Breast epithelium (tissue), 4 donors: ENCODE results near the gene PPP4R4. TPM values are rescaled to one million over a fixed set of nuclear protein-coding genes. Genes with fewer than 3 reads are reported as not detected.

Source experiments
- DNase-seq, 2 donors: peaks; one replicate each; pipeline ENCODE4 v3.0.0-alpha.2; 2019; ENCODE audit warnings: low spot score in 2 of 2
- H3K27ac ChIP-seq, 2 donors: fragments of 200-600 bp; sonication (generic) in 1 of 2; one replicate each; pipeline ENCODE4 v1.5.1; 2016 to 2019; ENCODE audit warnings: mild to moderate bottlenecking in 1 of 2
- H3K27me3 ChIP-seq, 2 donors: fragments of 200-600 bp; sonication (generic) in 1 of 2; one replicate each; pipeline versions ENCODE4 v1.5.1 to v1.6.0; 2017 to 2019; ENCODE audit warnings: control low read depth in 1 of 2, mild to moderate bottlenecking in 1 of 2
- H3K36me3 ChIP-seq: fragments of 200-600 bp; one replicate; pipeline ENCODE4 v1.5.1; 2019
- H3K4me1 ChIP-seq, 2 donors: fragments of 200-600 bp; sonication (generic); one replicate each; pipeline ENCODE4 v1.5.1; 2016 to 2019; ENCODE audit warnings: control low read depth in 1 of 2
- H3K4me3 ChIP-seq, 3 donors: fragments of 200-600 bp; sonication (generic); 1 replicate in 2 of 3; 2 replicates in 1 of 3; pipeline ENCODE4 v1.5.1; 2016 to 2019; ENCODE audit warnings: mild to moderate bottlenecking in 3 of 3, moderate library complexity in 2 of 3
- H3K9me3 ChIP-seq, 2 donors: fragments of 200-600 bp; sonication (generic) in 1 of 2; one replicate each; pipeline ENCODE4 v1.5.1; 2016 to 2019; ENCODE audit warnings: control low read depth in 1 of 2
- CTCF ChIP-seq, 3 donors: fragments of 450-650 bp; IDR thresholded peaks; one replicate each; pipeline ENCODE4 v1.5.1; 2016 to 2017; ENCODE audit warnings: antibody characterized with exemption in 3 of 3, mild to moderate bottlenecking in 3 of 3, moderate library complexity in 3 of 3
- POLR2A ChIP-seq: fragments of 450-650 bp; IDR thresholded peaks from one replicate; pipeline ENCODE4 v1.6.1; 2016; ENCODE audit warnings: antibody characterized with exemption, mild to moderate bottlenecking, moderate library complexity
- POLR2AphosphoS5 ChIP-seq, 3 donors: sonication (generic); formaldehyde crosslinking; IDR thresholded peaks; one replicate each; pipeline ENCODE4 v1.6.1; 2017; ENCODE audit warnings: antibody characterized with exemption in 3 of 3
- intact Hi-C: fragments of 100-400 bp; cut with DNase I; formaldehyde crosslinking; loops from one replicate; pipeline ENCODE4 v1.15.1; 2023; ENCODE audit warnings: low total_unique reads
- total RNA-seq, 3 donors: library from RNA; depleted of rRNA; stranded (reverse); fragments of >200 nt; gene quantifications; one replicate each; pipeline ENCODE4 v1.1.0, GENCODE V29; 2016

Gene PPP4R4
- total RNA-seq, 3 donors from 2014 or later = 0.48 to 7.9 (median 7.2) TPM

GRCh38 chr14:94298130-94298529 lies 124.0 kb downstream of the PPP4R4 start:
- no peak for TF ChIP-seq CTCF (IDR thresholded peaks at IDR 0.05)
- no peak for TF ChIP-seq POLR2A
- TF ChIP-seq POLR2AphosphoS5 (IDR thresholded peaks at IDR 0.05) = no peak
- no peak for DNase-seq
- no peak overlapping the region for H3K27ac ChIP-seq
- intact Hi-C loops = no loop called here
- no peak overlapping the region for H3K4me3 ChIP-seq
- H3K27me3 ChIP-seq = no peaks in the 10 kb centered on the region
- no peaks in the 10 kb centered on the region for H3K4me1 ChIP-seq
- H3K36me3 ChIP-seq = no peaks in the 10 kb centered on the region
- H3K9me3 ChIP-seq = no peaks in the 10 kb centered on the region

GRCh38 chr14:94303111-94303510 lies 129.0 kb downstream of the PPP4R4 start:
- intact Hi-C loops = no loop called here
- Histone ChIP-seq H3K27me3 (no peaks in the 10 kb centered on the region), H3K36me3 (no peaks in the 10 kb centered on the region), H3K4me1 (no peaks in the 10 kb centered on the region), H3K4me3 (no peak overlapping the region), H3K27ac (no peak overlapping the region), H3K9me3 (peaks cover 0 to 8% of the 10 kb centered on the region in 2 donors)
- TF ChIP-seq CTCF (IDR thresholded peaks at IDR 0.05) (no peak), POLR2AphosphoS5 (IDR thresholded peaks at IDR 0.05) (no peak)
- no peak for DNase-seq

DNA sequence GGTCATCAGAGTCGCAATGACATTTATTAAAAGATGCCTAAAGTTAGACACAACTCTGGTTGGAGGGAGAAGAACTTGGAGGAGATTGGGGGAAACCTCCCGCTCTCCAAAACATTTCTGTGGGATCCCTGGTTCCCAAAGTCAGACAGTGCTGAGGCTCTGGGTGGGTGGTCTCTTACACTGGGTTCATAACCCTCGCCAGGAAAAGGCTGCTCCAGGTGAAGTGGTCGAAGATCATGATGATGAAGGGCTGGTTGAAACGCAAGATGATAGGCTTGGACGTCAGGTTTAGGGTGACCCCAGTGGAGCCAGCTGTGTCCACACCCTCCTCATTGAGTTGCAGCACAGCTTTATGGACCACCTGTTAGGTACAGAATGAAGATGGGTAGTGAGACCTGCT lies 130.1 kb downstream of the PPP4R4 start:
- H3K9me3 ChIP-seq = peaks cover 0 to 11% of the 10 kb centered on the region in 2 donors
- H3K27ac ChIP-seq = no peak overlapping the region
- H3K4me1 ChIP-seq = no peaks in the 10 kb centered on the region
- no peak for DNase-seq
- H3K27me3 ChIP-seq = no peaks in the 10 kb centered on the region
- no peak for TF ChIP-seq POLR2AphosphoS5 (IDR thresholded peaks at IDR 0.05)
- no peak for TF ChIP-seq CTCF (IDR thresholded peaks at IDR 0.05)
- no peak for TF ChIP-seq POLR2A
- no peaks in the 10 kb centered on the region for H3K36me3 ChIP-seq
- H3K4me3 ChIP-seq = no peak overlapping the region
- intact Hi-C loops = no loop called here

- Histone ChIP-seq H3K36me3 (no peaks in the 10 kb centered on the region), H3K4me3 (no peak overlapping the region), H3K4me1 (no peaks in the 10 kb centered on the region), H3K9me3 (peaks cover 0 to 11% of the 10 kb centered on the region in 2 donors), H3K27me3 (no peaks in the 10 kb centered on the region), H3K27ac (no peak overlapping the region)
- TF ChIP-seq POLR2A (no peak), POLR2AphosphoS5 (IDR thresholded peaks at IDR 0.05) (no peak), CTCF (IDR thresholded peaks at IDR 0.05) (no peak)
- intact Hi-C loops = no loop called here
- DNase-seq = no peak
These were observed 131.5 kb downstream of the PPP4R4 start for GRCh38 chr14:94305620-94306019.

- Histone ChIP-seq H3K27me3 (no peaks in the 10 kb centered on the region), H3K27ac (no peak overlapping the region), H3K9me3 (peaks cover 0 to 11% of the 10 kb centered on the region in 2 donors), H3K36me3 (no peaks in the 10 kb centered on the region), H3K4me3 (no peak overlapping the region), H3K4me1 (no peaks in the 10 kb centered on the region)
- TF ChIP-seq POLR2AphosphoS5 (IDR thresholded peaks at IDR 0.05) (no peak), POLR2A (no peak), CTCF (IDR thresholded peaks at IDR 0.05) (no peak)
- intact Hi-C loops = no loop called here
- DNase-seq = no peak
These were observed 132.2 kb downstream of the PPP4R4 start for GRCh38 chr14:94306047-94306978.
